Gastrocnemius medialis (tissue), 4 donors: ENCODE measurements around the gene SMYD3.

Source experiments
- POLR2A ChIP-seq, 2 donors: fragments of 450-650 bp; IDR thresholded peaks; one replicate each; pipeline ENCODE4 v1.6.1; 2017; ENCODE audit warnings: antibody characterized with exemption in 2 of 2, mild to moderate bottlenecking in 2 of 2, moderate library complexity in 2 of 2
- TF ChIP-seq, protein P1 (sequence below), 5 experiments: fragments of 450-650 bp in 3 of 5; fragments of 200-600 bp in 2 of 5; sonication (generic) in 2 of 5; IDR thresholded peaks in 4 of 5; conservative IDR thresholded peaks in 1 of 5; 1 replicate in 4 of 5; 2 replicates in 1 of 5; pipeline ENCODE4 v1.5.1; 2016 to 2019; ENCODE audit warnings: antibody characterized with exemption in 5 of 5, mild to moderate bottlenecking in 3 of 5, moderate library complexity in 3 of 5

DNA sequence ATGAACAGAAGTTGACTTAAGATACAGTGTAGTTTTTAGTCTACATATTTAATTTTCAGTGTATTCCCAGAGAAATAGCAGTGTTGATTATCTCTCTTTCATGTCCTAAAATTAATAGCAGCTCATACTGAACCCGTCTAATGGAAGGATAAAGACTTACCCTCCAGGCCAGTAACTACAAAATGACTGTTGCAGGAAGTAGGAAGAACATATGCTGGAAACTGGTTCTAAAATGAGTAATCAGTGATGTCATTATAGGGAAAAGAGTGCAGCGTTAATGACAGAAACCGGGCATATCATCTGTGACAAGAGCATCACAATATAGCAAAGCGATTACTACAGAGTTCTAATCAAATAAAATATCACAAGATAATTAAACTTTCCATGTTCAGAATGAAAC lies 385.5 kb downstream of the SMYD3 start:
- no peak for TF ChIP-seq POLR2A (IDR thresholded peaks at IDR 0.05)
- TF ChIP-seq, protein P1, sequence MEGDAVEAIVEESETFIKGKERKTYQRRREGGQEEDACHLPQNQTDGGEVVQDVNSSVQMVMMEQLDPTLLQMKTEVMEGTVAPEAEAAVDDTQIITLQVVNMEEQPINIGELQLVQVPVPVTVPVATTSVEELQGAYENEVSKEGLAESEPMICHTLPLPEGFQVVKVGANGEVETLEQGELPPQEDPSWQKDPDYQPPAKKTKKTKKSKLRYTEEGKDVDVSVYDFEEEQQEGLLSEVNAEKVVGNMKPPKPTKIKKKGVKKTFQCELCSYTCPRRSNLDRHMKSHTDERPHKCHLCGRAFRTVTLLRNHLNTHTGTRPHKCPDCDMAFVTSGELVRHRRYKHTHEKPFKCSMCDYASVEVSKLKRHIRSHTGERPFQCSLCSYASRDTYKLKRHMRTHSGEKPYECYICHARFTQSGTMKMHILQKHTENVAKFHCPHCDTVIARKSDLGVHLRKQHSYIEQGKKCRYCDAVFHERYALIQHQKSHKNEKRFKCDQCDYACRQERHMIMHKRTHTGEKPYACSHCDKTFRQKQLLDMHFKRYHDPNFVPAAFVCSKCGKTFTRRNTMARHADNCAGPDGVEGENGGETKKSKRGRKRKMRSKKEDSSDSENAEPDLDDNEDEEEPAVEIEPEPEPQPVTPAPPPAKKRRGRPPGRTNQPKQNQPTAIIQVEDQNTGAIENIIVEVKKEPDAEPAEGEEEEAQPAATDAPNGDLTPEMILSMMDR (IDR thresholded peaks at IDR 0.05 in 4 of 5, conservative IDR thresholded peaks at IDR 0.05 in 1 of 5), result no peak
